Astrocyte of the cerebellum (primary cell): Measurements from ENCODE around the gene BLOC1S4.

Experiments used
- DNase-seq: peaks from one replicate; pipeline ENCODE4 v3.0.0-alpha.2; 2011; ENCODE audit warnings: low read depth
- H3K4me3 ChIP-seq: 2 replicates; pipeline ENCODE4 v1.5.1; 2011; ENCODE audit warnings: mild to moderate bottlenecking, low read depth, low read length, moderate library complexity
- in situ Hi-C: cut with HindIII; loops from 2 replicates; pipeline ENCODE4 v1.10.0; 2017; ENCODE audit warnings: low sequenced_read_pairs
- TF ChIP-seq, protein P1 (sequence below): IDR thresholded peaks from 2 replicates; pipeline ENCODE4 v1.5.1; 2012; ENCODE audit warnings: low read length, low read depth, moderate library complexity, mild to moderate bottlenecking; ENCODE audit errors: missing control alignments

BLOC1S4 gene

DNA sequence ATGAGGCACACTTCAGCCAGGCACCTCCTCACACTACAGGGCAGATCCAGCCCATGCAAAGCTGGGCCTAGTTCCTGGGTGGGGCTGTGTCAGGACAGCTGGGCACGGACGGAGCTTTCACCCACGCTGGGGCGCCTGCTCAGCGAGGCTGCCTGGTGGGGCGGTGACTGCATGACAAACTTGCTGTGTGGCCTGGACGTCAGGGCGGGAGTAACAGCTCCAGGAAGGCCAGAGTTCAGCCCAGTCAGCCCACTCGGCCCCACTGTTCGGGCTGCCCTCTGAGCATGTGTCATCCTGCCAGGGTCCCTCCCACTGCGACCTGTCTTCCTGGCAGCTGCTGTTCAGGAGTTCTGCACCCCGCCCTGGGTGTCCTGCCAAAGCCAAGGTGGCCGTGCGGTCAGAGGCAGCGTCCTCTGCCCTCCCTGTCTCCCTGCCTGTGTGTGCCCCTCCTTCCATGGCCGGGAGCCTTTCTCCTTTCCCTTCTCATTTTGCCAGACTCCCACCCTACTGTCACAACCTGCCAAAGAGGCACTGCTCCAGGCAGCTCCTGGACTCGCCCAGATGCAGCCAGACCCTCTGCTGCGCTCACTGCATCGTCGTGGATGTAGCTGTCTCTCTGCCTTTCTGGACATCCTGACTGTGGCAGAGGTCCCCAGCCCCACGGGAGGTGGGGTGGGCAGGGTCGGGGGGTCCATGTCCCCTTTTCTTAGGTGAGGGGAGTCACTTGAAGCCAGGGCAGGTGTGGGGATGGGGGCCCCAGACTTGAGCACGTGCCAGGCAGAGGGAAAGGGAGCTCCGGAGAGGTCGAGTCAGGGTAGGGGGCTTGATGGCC, 33.6 kb downstream of the BLOC1S4 start:
- DNase-seq: no peak
- no peak overlapping the region for H3K4me3 ChIP-seq
- TF ChIP-seq, protein P1, sequence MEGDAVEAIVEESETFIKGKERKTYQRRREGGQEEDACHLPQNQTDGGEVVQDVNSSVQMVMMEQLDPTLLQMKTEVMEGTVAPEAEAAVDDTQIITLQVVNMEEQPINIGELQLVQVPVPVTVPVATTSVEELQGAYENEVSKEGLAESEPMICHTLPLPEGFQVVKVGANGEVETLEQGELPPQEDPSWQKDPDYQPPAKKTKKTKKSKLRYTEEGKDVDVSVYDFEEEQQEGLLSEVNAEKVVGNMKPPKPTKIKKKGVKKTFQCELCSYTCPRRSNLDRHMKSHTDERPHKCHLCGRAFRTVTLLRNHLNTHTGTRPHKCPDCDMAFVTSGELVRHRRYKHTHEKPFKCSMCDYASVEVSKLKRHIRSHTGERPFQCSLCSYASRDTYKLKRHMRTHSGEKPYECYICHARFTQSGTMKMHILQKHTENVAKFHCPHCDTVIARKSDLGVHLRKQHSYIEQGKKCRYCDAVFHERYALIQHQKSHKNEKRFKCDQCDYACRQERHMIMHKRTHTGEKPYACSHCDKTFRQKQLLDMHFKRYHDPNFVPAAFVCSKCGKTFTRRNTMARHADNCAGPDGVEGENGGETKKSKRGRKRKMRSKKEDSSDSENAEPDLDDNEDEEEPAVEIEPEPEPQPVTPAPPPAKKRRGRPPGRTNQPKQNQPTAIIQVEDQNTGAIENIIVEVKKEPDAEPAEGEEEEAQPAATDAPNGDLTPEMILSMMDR: no peak
- in situ Hi-C loops: no loop called here

DNA sequence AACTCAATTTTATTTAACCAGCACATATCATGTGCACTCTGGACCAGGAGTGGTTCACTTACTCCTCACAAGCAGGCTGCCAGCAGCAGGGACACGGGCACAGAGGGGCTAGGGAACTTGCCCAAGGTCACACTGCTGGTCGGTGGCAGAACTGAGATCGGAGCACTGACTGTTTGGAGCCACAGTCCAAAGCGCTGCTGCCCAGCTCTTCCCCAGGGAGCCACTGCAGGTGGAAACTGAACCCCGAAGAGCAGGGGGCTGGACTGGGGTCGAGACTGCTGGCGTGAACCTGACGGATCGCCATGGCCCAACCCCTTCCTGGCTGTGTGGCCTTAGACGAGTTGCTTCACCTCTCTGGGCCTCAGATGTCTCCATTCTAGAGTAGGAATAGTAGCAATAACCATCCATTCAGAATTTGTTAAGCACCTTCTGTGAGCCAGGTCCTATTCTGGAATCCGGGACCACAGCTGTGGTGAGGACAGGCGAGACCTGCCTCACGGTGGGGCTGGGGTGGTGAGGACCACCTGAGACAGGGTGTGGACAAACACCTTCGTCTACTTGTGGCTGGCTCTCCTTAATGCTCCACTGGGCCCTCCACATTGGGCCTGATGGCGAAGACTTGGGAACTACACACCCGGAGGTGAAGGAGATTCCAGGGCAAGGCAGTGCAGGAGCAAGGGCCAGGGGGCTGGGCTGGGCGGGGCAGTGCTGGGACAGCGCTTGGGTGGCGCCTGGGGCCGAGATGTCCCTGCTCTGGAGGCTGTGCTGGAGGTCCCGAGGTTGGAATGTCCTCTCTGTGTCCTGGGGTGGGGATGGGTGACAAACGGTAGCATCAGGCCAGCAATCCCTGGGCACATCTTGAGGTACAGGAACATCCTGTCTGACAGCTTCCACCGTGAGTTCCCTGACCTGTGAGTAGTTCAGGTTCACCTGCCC, 34.6 kb downstream of the BLOC1S4 start:
- TF ChIP-seq, protein P1: no peak
- no peak for DNase-seq
- in situ Hi-C loops: no loop called here
- no peak overlapping the region for H3K4me3 ChIP-seq

DNA sequence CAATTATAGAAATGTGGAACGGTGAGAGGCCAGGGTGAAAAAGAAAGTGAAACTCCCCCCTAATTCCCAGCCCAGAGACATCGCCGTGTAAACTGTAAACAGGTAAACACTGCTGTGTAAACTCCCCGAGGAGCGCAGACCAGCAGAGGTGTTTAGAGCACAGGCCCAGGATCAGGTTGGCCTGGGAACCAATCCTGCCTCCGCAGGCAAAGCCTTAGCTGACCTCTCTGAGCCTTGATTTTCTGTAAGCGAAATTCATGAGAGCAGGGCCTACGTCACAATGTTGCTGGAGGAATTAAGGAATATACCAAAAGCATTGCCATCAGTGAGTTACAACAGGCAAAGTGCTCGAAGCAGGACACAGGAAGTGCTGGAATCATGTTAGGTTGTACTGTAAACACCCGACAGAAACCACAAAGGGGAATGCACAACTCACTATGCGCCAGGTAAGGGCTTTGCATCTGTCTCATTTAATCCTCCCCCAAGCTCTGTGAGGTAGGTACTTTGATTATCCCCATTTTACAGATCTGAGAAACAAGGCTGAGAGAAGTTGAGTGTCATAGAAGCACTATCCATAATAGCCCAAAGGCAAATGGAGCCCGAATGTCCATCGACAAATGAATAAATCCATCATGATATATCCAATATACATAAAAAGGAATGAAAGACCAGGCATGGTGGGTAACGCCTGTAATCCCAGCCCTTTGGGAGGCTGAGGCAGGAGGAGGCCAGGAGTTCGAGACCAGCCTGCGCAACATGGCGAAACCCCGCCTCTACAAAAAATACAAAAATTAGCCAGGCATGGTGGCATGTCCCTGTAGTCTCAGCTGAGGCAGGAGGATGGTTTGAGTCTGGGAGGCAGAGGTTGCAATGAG, 35.9 kb downstream of the BLOC1S4 start:
- in situ Hi-C loops: no loop called here
- H3K4me3 ChIP-seq: no peak overlapping the region
- DNase-seq: no peak
- TF ChIP-seq, protein P1: no peak

DNA sequence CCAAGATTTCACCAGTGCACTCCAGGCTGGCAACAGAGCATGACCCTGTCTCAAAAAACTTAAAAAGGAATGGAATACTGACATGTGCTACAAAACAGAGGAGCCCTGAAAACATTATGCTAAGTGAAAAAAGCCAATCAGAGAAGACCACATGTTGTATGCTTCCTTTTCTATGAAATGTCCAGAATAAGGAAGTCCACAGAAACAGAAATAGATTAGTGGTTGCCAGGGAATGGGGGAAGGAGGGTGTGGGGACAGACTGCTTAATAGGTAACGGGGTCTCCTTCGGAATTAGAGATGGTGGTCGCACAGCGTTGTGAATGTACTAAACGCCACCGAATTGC, 36.5 kb downstream of the BLOC1S4 start:
- DNase-seq: no peak

DNA sequence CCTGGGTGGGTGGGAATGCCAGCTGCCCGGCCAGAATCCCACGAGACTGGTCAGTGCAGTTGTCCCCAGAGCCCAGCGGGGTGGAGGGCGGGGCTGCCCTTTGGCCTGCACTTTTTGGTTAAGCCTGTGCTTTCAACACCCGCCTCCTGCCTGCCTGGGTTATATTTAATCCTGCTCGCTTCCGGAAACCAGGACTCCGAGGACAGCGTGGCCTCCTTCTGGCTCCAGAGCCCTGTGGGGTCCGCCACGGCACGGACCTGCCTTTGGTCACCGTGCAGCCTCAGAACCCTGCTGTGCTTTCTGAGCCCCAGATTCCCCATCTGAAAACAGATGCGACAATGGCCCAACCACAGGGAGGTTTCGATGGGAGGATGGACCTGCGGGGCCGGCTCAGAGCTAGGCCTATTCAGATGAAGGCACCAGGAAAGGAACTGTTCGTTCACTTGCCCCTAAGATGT, 37.2 kb downstream of the BLOC1S4 start:
- TF ChIP-seq, protein P1: no peak
- in situ Hi-C loops: no loop called here
- DNase-seq: no peak
- H3K4me3 ChIP-seq: no peak overlapping the region

More for the DNA sequence above, 36.5 kb downstream of the BLOC1S4 start:
- TF ChIP-seq, protein P1: no peak
- H3K4me3 ChIP-seq: no peak overlapping the region
- in situ Hi-C loops: no loop called here

DNA sequence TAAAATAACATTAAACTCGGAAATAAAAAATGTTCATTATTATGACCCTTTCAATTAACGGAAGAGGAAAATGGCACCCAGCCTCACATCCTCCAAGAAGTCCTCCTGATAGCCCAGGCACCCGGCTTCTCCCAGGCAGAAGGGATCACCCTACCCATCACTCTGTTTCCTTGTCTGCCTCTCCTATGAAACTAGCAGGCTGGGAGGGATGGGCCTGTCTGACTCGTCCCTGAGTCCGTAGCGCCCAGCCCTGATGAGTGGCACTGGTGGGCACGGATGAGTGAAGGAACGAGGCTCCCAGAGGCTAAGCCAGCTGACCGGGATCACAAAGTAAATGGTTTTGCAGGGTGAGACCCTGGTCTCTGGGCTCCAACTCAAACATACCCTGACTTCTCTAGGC, 37.9 kb downstream of the BLOC1S4 start:
- TF ChIP-seq, protein P1: no peak
- DNase-seq: no peak
- H3K4me3 ChIP-seq: no peak overlapping the region
- in situ Hi-C loops: no loop called here
